Smooth muscle cell (in vitro differentiated cells): Measurements from ENCODE around the gene ETFA. TPM values are rescaled to one million over a fixed set of nuclear protein-coding genes. Genes with fewer than 3 reads are reported as not detected.

Experiments used
- DNase-seq: peaks from one replicate; lab custom pipeline; 2025; ENCODE audit not compliant: unreplicated experiment; lab: John Stamatoyannopoulos, UW
- H2AFZ ChIP-seq: fragments of 200-600 bp; sonication (generic); 2 replicates; pipeline ENCODE4 v1.6.0; 2016; ENCODE audit warnings: antibody characterized with exemption, low read depth, mild to moderate bottlenecking
- H3F3A ChIP-seq: fragments of 200-600 bp; sonication (generic); 2 replicates; pipeline ENCODE4 v1.6.0; 2017; ENCODE audit warnings: antibody characterized with exemption, low read depth
- H3K27ac ChIP-seq: fragments of 200-600 bp; sonication (generic); 2 replicates; pipeline ENCODE4 v1.5.1; 2016; ENCODE audit warnings: low read depth, mild to moderate bottlenecking
- H3K27me3 ChIP-seq: fragments of 200-600 bp; sonication (generic); 2 replicates; pipeline ENCODE4 v1.6.1; 2016; ENCODE audit warnings: low read depth, mild to moderate bottlenecking
- H3K36me3 ChIP-seq: fragments of 200-600 bp; sonication (generic); 2 replicates; pipeline ENCODE4 v1.5.1; 2016; ENCODE audit warnings: low read depth
- H3K4me1 ChIP-seq: fragments of 200-600 bp; sonication (generic); 2 replicates; pipeline ENCODE4 v1.5.1; 2016; ENCODE audit warnings: low read depth
- H3K4me2 ChIP-seq: fragments of 200-600 bp; sonication (generic); 2 replicates; pipeline ENCODE4 v1.6.0; 2016; ENCODE audit warnings: mild to moderate bottlenecking
- H3K4me3 ChIP-seq: fragments of 200-600 bp; sonication (generic); 2 replicates; pipeline ENCODE4 v1.5.1; 2016; ENCODE audit warnings: mild to moderate bottlenecking
- H3K79me2 ChIP-seq: fragments of 200-600 bp; sonication (generic); 2 replicates; pipeline ENCODE4 v1.6.0; 2016; ENCODE audit warnings: low read depth, mild to moderate bottlenecking
- H3K9ac ChIP-seq: fragments of 200-600 bp; sonication (generic); 2 replicates; pipeline ENCODE4 v1.6.0; 2016; ENCODE audit warnings: low read depth
- H3K9me3 ChIP-seq: fragments of 200-600 bp; sonication (generic); replicated peaks from 2 replicates; pipeline ENCODE4 v1.5.1; 2016; ENCODE audit warnings: low read depth
- H4K20me1 ChIP-seq: fragments of 200-600 bp; sonication (generic); 2 replicates; pipeline ENCODE4 v1.6.0; 2016; ENCODE audit warnings: low read depth
- CTCF ChIP-seq: fragments of 200-600 bp; sonication (generic); IDR thresholded peaks from 2 replicates; pipeline ENCODE4 v1.5.1; 2017; ENCODE audit warnings: borderline replicate concordance, mild to moderate bottlenecking, antibody characterized with exemption; ENCODE audit not compliant: insufficient read depth, poor library complexity, severe bottlenecking
- WGBS: methylation state at CpG from one replicate; pipeline ENCODE4 v1.1.7; 2016; ENCODE audit warnings: low lambda C conversion rate; 5-methylcytosine and 5-hydroxymethylcytosine counted together
- polyA plus RNA-seq: library from polyadenylated mRNA; unstranded; fragments of >200 nt; fragmentation: Nextera tagmentation; extraction: Ambion mirVana; gene quantifications from 2 replicates; pipeline ENCODE4 v1.2.1, GENCODE V29; 2016
- total RNA-seq: library from RNA; depleted of rRNA; stranded (reverse); fragments of >200 nt; gene quantifications from 2 replicates; pipeline ENCODE4 v1.2.3, GENCODE V29; 2014

The ETFA gene
- total and polyA plus RNA-seq, 2 experiments from 2014 or later: 98.0 to 119 TPM

DNA sequence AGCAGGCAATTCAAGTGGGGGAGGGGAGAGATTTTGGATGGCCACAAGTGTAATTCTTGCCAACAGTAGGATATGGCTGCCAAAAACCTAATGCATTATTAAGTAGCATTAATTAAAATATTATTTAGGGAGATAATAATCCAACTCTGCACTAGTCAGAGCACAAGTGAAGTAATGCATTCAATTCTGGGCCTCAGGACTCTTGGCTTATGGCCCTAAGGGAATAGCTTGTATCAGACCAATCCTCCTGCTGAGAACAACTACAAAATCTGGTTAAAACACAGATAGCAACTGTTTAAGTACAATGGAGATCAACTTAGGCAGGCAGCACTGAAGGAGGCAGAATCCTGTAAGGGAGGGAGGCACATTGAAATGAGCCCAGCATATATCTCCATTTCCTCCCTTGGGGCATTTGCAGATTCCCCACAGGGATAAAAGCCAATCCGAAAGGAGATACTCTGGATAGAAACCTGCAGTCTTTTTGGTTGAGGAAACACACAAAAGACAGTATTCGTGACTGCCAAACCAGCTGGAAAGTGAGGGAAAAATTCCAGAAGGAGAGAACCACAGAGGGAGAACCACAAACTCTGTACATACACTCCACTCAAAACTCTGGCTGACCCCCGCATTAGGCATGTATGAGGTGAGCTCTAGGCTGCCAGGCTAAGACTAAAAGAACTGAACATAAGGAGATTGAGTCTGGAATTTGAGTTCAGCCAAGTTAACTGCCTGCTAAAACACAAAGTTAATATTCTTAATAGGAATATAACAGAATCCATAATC lies 57.4 kb downstream of the ETFA start:
- TF ChIP-seq CTCF: no peak
- no peaks in the 10 kb centered on the region for H4K20me1 ChIP-seq
- H3K9me3 ChIP-seq: no peaks in the 10 kb centered on the region
- H3K36me3 ChIP-seq: no peaks in the 10 kb centered on the region
- DNase-seq: no peak
- no peak overlapping the region for H2AFZ ChIP-seq
- no peaks in the 10 kb centered on the region for H3K79me2 ChIP-seq
- H3K4me3 ChIP-seq: no peak overlapping the region
- 72% methylated on average over 3 of the region's 3 CpGs for WGBS
- H3K9ac ChIP-seq: no peak overlapping the region
- H3K27me3 ChIP-seq: no peaks in the 10 kb centered on the region
- no peaks in the 10 kb centered on the region for H3K4me1 ChIP-seq
- H3F3A ChIP-seq: no peaks in the 10 kb centered on the region
- H3K27ac ChIP-seq: no peak overlapping the region
- no peak overlapping the region for H3K4me2 ChIP-seq

- Histone ChIP-seq H3F3A (no peaks in the 10 kb centered on the region), H3K9me3 (no peaks in the 10 kb centered on the region), H4K20me1 (no peaks in the 10 kb centered on the region), H3K4me1 (no peaks in the 10 kb centered on the region), H3K4me2 (no peak overlapping the region), H3K27me3 (no peaks in the 10 kb centered on the region), H3K4me3 (no peak overlapping the region), H3K9ac (no peak overlapping the region), H3K36me3 (no peaks in the 10 kb centered on the region), H3K27ac (no peak overlapping the region), H2AFZ (no peak overlapping the region), H3K79me2 (no peaks in the 10 kb centered on the region)
- DNase-seq: no peak
- TF ChIP-seq CTCF: no peak
- 72% methylated on average over 2 of the region's 2 CpGs for WGBS
These were observed 59.0 kb downstream of the ETFA start for GRCh38 chr15:76252249-76252648.

DNA sequence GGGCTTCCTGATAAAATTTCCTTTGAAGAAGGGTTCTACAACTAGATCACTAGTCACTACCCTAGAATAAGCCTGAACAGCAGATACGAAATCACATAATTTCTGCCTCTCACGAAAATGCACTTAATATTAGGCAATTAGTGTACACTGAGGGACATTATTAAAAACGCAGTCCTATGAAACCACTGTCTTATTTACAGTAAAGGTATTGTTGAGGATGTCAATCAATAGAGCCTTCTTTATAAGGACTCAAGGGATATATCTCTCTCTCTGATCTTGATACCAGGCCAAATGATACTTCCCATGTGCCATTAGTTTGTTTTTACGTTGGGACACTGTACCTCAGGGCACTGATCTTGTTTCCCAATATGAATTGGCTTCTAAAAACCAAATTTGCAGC lies 59.6 kb downstream of the ETFA start:
- Histone ChIP-seq H4K20me1 (no peaks in the 10 kb centered on the region), H3K27me3 (no peaks in the 10 kb centered on the region), H3K27ac (no peak overlapping the region), H3K4me2 (no peak overlapping the region), H3K9ac (no peak overlapping the region), H2AFZ (no peak overlapping the region), H3K36me3 (no peaks in the 10 kb centered on the region), H3K4me3 (no peak overlapping the region), H3K4me1 (no peaks in the 10 kb centered on the region), H3K9me3 (no peaks in the 10 kb centered on the region), H3F3A (no peaks in the 10 kb centered on the region), H3K79me2 (no peaks in the 10 kb centered on the region)
- WGBS: 98% methylated on average over 4 of the region's 4 CpGs
- DNase-seq: no peak
- TF ChIP-seq CTCF: no peak

DNA sequence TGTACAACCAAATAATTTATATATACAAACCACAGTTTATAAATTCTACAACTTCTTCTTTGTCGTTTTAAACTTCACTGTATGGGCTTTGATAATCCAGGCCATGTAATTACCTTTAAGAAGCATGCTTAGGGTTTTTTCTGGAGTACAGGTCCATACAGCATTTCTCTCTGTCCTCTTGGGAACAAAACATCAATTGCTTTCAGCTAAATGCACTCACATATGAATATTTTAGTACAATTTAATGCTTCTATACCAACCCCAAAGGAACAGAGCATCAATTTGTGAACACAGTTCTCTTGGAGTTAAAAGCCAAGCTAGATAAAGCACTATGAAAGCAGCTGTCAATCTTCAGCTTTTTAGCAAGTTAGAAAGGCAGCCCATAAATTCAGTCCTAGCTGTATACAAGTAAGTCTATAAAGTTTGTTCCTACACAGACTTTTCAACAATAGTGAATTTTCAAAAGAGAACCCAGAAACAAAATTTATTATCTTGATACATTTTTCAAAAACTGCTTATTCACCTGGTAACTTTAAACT lies 66.1 kb downstream of the ETFA start:
- Histone ChIP-seq H4K20me1 (no peaks in the 10 kb centered on the region), H3K27ac (no peak overlapping the region), H3F3A (no peaks in the 10 kb centered on the region), H3K4me3 (no peak overlapping the region), H3K9ac (no peak overlapping the region), H3K4me2 (no peak overlapping the region), H2AFZ (no peak overlapping the region), H3K9me3 (no peaks in the 10 kb centered on the region), H3K79me2 (no peaks in the 10 kb centered on the region), H3K4me1 (no peaks in the 10 kb centered on the region), H3K27me3 (no peaks in the 10 kb centered on the region), H3K36me3 (peaks cover 4% of the 10 kb centered on the region)
- no peak for TF ChIP-seq CTCF
- WGBS: 97% methylated on average over 1 of the region's 1 CpG
- DNase-seq: no peak
